Right cardiac atrium (tissue), 5 donors: Measurements from ENCODE around the gene ZMYM4. TPM values are rescaled to one million over a fixed set of nuclear protein-coding genes. Genes with fewer than 3 reads are reported as not detected.

ENCODE experiments used
- polyA plus RNA-seq: library from polyadenylated mRNA; stranded (reverse); fragments of 200-250 nt; gene quantifications from one replicate; pipeline ENCODE4 v1.2.3, GENCODE V29; 2013
- total RNA-seq, 4 donors: library from RNA; stranded (reverse); fragmentation: NEBNext Ultra II Directional; extraction: Animal tissue kit (Norgen Biotek cat#: 25700); gene quantifications; one replicate each; pipeline ENCODE4 v1.2.1, GENCODE V29; 2021
- donor health status: healthy with polysubstance abuse.
- donor health status: DM: no; HTN: yes; CAD: no.
- donor health status: DM: no; HTN: no; CAD: no.
- donor health status: DM: no; HTN: yes; CAD: no; lungs with severe emphysema.
- donor health status: DM: yes; HTN: yes; CAD: no.

The ZMYM4 gene
- total and polyA plus RNA-seq, 5 donors: 7.4 to 42.9 (median 35.7) TPM

Other genes with a start within 250 kb of the ZMYM4 start
- 10 to 100 TPM; 14.3 to 18.1 (median 16.1) TPM for gene ZMYM6, start 236.8 kb upstream of the ZMYM4 start, total RNA-seq
- 11.5 TPM for gene ZMYM6, start 236.8 kb upstream of the ZMYM4 start, polyA plus RNA-seq
- 1 to 10 TPM; 5.5 to 9.9 (median 8.9) TPM for gene ZMYM1, start 189.3 kb upstream of the ZMYM4 start, total RNA-seq
- 2.6 TPM for gene ZMYM1, start 189.3 kb upstream of the ZMYM4 start, polyA plus RNA-seq
- 100 to 1,000 TPM in 2 of 4 donors, 10 to 100 TPM in 2; 91.9 to 130 (median 105) TPM for gene SFPQ, start 75.6 kb upstream of the ZMYM4 start, total RNA-seq
- gene SFPQ, start 75.6 kb upstream of the ZMYM4 start, polyA plus RNA-seq: 101 TPM